ENCODE data around the gene IER3. TPM values are rescaled to one million over a fixed set of nuclear protein-coding genes. Genes with fewer than 3 reads are reported as not detected.

Gene IER3
- total and polyA plus RNA-seq, 2 of the 8 experiments (the other 6 are each of a cell fraction or from before 2014, with no cell fraction given), result 11.9 to 26.5 TPM

DNA sequence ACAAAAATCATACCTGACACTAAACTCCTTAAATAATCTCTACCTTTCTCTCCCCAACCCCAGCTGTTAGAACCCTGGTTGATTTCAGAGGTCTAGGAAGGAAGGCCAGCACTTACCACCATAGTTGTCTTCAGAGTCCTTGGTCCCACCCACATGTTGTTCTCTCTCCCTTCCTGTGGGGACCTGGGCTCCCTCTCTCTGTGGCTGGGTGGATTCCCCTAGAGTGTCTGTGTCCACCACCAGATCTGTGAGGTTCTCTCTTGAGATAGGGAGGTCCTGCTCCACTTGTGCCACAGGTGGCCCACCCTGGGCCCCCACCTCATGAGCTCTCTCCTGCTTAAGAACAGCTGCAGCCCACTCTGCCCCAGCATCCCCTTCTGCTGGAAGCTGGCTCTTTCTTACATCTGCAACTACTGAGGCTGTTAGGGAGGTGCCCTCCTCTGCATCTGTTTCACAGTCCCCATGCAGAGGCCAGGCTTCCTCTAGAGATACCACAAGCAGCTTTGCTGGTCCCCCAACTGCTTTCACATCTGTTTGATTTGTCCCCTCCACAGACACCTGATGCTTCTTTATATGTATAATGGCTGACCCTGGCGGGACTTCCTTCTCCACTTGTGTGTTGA lies 32.5 kb downstream of the IER3 start (continued):
- TF ChIP-seq, protein P1, sequence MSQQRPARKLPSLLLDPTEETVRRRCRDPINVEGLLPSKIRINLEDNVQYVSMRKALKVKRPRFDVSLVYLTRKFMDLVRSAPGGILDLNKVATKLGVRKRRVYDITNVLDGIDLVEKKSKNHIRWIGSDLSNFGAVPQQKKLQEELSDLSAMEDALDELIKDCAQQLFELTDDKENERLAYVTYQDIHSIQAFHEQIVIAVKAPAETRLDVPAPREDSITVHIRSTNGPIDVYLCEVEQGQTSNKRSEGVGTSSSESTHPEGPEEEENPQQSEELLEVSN (IDR thresholded peaks at IDR 0.05), result no peak
- TF ChIP-seq GABPA (IDR thresholded peaks at IDR 0.05; ENCODE audit: borderline replicate concordance, insufficient read depth, low read length) (no peak), BCL11A (IDR thresholded peaks at IDR 0.05; ENCODE audit: low read depth in 2 of 2, low read length in 2 of 2) (no peak), TEAD4 (IDR thresholded peaks at IDR 0.05; ENCODE audit: low read depth, low read length) (no peak), CTBP2 (IDR thresholded peaks at IDR 0.05; ENCODE audit: borderline replicate concordance, insufficient read depth, insufficient read length, low read length) (no peak), RFX5 (IDR thresholded peaks at IDR 0.05; ENCODE audit: borderline replicate concordance, low read depth, low read length) (no peak), TCF12 (IDR thresholded peaks at IDR 0.05; ENCODE audit: low read depth, low read length) (no peak)
